Progenitor cell of endocrine pancreas (in vitro differentiated cells): ENCODE results near the gene STX4. TPM values are rescaled to one million over a fixed set of nuclear protein-coding genes. Genes with fewer than 3 reads are reported as not detected.

Source experiments
- DNase-seq: peaks from one replicate; pipeline ENCODE4 v3.0.0; 2021; ENCODE audit warnings: low spot score; ENCODE audit not compliant: unreplicated experiment
- H3K27ac Mint-ChIP-seq: 2 replicates; pipeline ENCODE4 v1.8.0; 2021; ENCODE audit warnings: mild to moderate bottlenecking, moderate library complexity, mixed read lengths
- H3K27me3 Mint-ChIP-seq: 2 replicates; pipeline ENCODE4 v1.8.0; 2021; ENCODE audit warnings: mixed read lengths
- H3K36me3 Mint-ChIP-seq: 2 replicates; pipeline ENCODE4 v1.8.0; 2022; ENCODE audit warnings: mixed read lengths; ENCODE audit not compliant: insufficient read depth
- H3K4me1 Mint-ChIP-seq: 2 replicates; pipeline ENCODE4 v1.8.0; 2021; ENCODE audit warnings: low read depth, mixed read lengths
- H3K4me3 Mint-ChIP-seq: 2 replicates; pipeline ENCODE4 v1.8.0; 2021; ENCODE audit warnings: low read depth, mild to moderate bottlenecking, moderate library complexity, mixed read lengths
- H3K9me3 Mint-ChIP-seq: 2 replicates; pipeline ENCODE4 v1.8.0; 2021; ENCODE audit warnings: low read depth, mixed read lengths
- total RNA-seq: library from RNA; stranded (reverse); gene quantifications from 2 replicates; pipeline ENCODE4 v1.2.1, GENCODE V29; 2021
- TF ChIP-seq, protein P1 (sequence below): fragments of 200-600 bp; sonication (generic); IDR thresholded peaks from one replicate; pipeline ENCODE4 v1.5.0; 2021; ENCODE audit warnings: antibody characterized with exemption, mild to moderate bottlenecking; ENCODE audit not compliant: unreplicated experiment

The STX4 gene
- total RNA-seq, 1 donor from 2014 or later, result 50.3 TPM

- H3K27ac Mint-ChIP-seq, result peak overlapping the region; percentile 54
- H3K36me3 Mint-ChIP-seq, result peaks cover 5% of the 10 kb centered on the region
- no peaks in the 10 kb centered on the region for H3K4me1 Mint-ChIP-seq
- peaks cover 3% of the 10 kb centered on the region for H3K27me3 Mint-ChIP-seq
- H3K9me3 Mint-ChIP-seq, result no peaks in the 10 kb centered on the region
- DNase-seq, result no peak
- TF ChIP-seq, protein P1, sequence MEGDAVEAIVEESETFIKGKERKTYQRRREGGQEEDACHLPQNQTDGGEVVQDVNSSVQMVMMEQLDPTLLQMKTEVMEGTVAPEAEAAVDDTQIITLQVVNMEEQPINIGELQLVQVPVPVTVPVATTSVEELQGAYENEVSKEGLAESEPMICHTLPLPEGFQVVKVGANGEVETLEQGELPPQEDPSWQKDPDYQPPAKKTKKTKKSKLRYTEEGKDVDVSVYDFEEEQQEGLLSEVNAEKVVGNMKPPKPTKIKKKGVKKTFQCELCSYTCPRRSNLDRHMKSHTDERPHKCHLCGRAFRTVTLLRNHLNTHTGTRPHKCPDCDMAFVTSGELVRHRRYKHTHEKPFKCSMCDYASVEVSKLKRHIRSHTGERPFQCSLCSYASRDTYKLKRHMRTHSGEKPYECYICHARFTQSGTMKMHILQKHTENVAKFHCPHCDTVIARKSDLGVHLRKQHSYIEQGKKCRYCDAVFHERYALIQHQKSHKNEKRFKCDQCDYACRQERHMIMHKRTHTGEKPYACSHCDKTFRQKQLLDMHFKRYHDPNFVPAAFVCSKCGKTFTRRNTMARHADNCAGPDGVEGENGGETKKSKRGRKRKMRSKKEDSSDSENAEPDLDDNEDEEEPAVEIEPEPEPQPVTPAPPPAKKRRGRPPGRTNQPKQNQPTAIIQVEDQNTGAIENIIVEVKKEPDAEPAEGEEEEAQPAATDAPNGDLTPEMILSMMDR, result no peak
- no peak overlapping the region for H3K4me3 Mint-ChIP-seq
Measured at GRCh38 chr16:31055613-31056012, 22.3 kb downstream of the STX4 start.

- TF ChIP-seq, protein P1, result no peak
- Mint-ChIP-seq H3K36me3 (peaks cover 11% of the 10 kb centered on the region), H3K9me3 (no peaks in the 10 kb centered on the region), H3K27me3 (no peaks in the 10 kb centered on the region), H3K4me1 (no peaks in the 10 kb centered on the region), H3K4me3 (no peak overlapping the region), H3K27ac (no peak overlapping the region)
- no peak for DNase-seq
Measured at GRCh38 chr16:31061126-31061812, 27.9 kb downstream of the STX4 start.

DNA sequence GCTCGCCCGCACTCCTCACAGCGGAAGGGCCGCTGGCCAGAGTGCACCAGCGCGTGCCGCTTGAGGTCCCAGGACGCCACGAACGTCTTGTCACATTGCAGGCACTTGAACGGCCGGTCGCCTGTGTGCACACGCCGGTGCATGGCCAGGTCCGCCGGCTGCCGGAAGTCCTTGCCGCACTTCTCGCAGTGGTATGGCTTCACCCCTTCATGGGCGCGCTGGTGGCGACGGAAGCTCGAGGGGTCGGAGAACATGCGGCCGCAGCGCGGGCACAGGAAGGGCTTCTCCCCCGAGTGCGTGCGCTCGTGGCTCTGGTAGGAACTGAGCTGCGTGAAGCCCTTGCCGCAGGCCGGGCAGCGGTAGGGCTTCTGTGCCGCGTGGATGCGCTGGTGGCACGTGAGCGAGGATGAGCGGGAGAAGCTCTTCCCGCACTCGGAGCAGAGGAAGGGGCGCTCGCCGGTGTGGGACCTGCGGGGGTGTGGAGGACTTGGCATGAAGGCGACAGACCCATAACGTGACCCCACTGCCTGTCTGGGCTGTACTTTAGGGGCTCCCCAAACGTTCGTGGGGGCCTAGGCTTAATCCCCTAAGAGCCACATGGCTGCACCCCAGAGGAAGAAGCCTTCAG is 28.6 kb downstream of the STX4 start:
- no peaks in the 10 kb centered on the region for H3K4me1 Mint-ChIP-seq
- DNase-seq, result no peak
- no peaks in the 10 kb centered on the region for H3K27me3 Mint-ChIP-seq
- TF ChIP-seq, protein P1, result no peak
- H3K36me3 Mint-ChIP-seq, result peaks cover 11% of the 10 kb centered on the region
- no peak overlapping the region for H3K4me3 Mint-ChIP-seq
- no peaks in the 10 kb centered on the region for H3K9me3 Mint-ChIP-seq
- H3K27ac Mint-ChIP-seq, result no peak overlapping the region

DNA sequence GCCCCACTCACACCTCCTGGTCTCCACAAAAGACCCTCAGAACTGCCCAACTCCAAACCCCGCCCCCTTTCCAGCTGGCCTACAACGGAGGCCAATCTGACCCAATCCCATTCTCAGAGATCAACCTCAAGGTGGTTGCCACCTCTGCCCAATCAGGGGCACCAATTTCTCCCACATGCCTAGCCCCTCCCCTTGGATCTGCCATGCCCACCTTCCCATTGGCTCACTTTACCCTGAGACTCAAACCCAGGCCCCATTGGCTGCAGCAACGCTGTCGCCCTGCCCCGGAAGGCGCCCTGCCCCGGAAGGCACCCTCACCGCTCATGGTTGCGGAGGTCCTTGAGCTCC is 30.1 kb downstream of the STX4 start:
- H3K9me3 Mint-ChIP-seq, result no peaks in the 10 kb centered on the region
- no peaks in the 10 kb centered on the region for H3K4me1 Mint-ChIP-seq
- H3K27ac Mint-ChIP-seq, result no peak overlapping the region
- no peaks in the 10 kb centered on the region for H3K27me3 Mint-ChIP-seq
- TF ChIP-seq, protein P1, result no peak
- H3K4me3 Mint-ChIP-seq, result no peak overlapping the region
- no peak for DNase-seq
- H3K36me3 Mint-ChIP-seq, result peaks cover 9% of the 10 kb centered on the region

GRCh38 chr16:31063843-31064611 is 30.7 kb downstream of the STX4 start:
- Mint-ChIP-seq H3K27ac (peak overlapping the region; percentile 52), H3K36me3 (peaks cover 9% of the 10 kb centered on the region), H3K9me3 (no peaks in the 10 kb centered on the region), H3K4me3 (no peak overlapping the region), H3K27me3 (no peaks in the 10 kb centered on the region), H3K4me1 (no peaks in the 10 kb centered on the region)
- DNase-seq, result no peak
- TF ChIP-seq, protein P1, result no peak
